Sciatic nerve (tissue), 2 donors: Measurements from ENCODE around the gene RTN1. TPM values are rescaled to one million over a fixed set of nuclear protein-coding genes. Genes with fewer than 3 reads are reported as not detected.

Experiments used
- ATAC-seq: fragments of 200-7000 bp; cut with Tn5 transposase; one replicate; pipeline ENCODE4 v1.9.1; 2020; ENCODE audit warnings: mild to moderate bottlenecking, moderate library complexity
- DNase-seq: peaks from one replicate; pipeline ENCODE4 v3.0.0-alpha.2; 2020; ENCODE audit warnings: low spot score
- intact Hi-C: fragments of 100-400 bp; cut with DNase I; formaldehyde crosslinking; loops from one replicate; pipeline ENCODE4 v1.14.2; 2022
- microRNA-seq: library from miRNA; unstranded; fragments of <30 nt; microRNA quantifications from one replicate; pipeline ENCODE4 v1.2.0, GENCODE V29; 2020
- total RNA-seq: library from RNA; stranded (reverse); fragmentation: NEBNext Ultra II Directional; extraction: Animal tissue kit (Norgen Biotek cat#: 25700); gene quantifications from one replicate; pipeline ENCODE4 v1.2.1, GENCODE V29; 2021
- donor health status: DM: no; HTN: no; CAD: no.
- donor health status: DM: no; HTN: no; CAD: no.

Gene RTN1
- total RNA-seq, 1 donor from 2014 or later: 5.4 TPM

DNA sequence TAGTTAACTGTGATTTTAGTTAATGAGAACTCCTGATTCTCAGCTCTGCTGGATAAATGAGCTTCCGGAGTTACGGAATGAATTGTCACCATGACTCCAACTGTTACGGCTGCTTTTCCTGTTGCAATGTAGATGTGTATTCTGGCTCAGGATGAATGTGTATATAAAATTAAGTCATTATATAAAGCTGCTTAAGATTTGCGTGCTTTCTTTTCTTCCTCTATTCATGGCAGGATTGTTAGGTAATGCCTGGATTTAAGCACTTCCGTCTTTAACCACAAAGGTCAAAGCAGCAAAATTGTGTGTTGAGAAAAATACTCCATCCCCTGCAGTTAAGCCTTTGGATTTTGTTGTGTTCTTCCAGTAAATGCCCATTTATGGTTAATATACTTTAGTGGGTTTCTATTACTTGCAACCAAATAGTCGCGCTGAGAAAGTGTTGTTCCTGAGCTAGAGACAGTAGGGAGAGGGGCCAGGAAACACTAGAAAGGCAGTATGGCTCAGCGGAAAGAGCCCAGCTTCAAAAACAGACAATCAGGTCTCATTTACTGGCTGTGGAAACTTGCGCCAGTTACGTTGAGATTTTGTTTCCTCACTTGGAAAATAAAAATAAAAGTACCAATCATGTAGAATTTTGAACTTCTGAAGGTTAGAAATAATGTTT is 284.6 kb downstream of the RTN1 start:
- ATAC-seq: no peak
- DNase-seq: no peak
- intact Hi-C loops: no loop called here

DNA sequence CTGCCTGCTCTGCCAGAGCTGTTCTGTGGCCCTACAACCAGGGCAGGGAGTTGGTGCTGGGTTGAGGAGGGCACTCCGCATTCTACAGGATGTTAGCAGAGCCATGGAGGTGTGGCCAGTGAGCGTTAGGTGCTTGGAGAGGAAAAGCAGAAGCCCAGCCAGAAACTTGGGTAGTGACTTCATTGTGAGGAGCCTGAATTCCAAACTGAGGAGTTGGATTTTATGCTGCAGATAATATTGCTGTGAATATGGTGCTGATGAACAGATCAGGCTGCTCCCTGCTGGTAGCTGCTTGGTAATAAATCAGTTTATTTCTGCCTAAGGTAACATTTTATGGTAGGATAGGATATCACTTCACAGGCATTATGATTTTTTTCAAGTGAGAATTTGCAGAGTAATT is 286.8 kb downstream of the RTN1 start:
- DNase-seq (no peak), ATAC-seq (peak; percentile 20)
- intact Hi-C loops: no loop called here

DNA sequence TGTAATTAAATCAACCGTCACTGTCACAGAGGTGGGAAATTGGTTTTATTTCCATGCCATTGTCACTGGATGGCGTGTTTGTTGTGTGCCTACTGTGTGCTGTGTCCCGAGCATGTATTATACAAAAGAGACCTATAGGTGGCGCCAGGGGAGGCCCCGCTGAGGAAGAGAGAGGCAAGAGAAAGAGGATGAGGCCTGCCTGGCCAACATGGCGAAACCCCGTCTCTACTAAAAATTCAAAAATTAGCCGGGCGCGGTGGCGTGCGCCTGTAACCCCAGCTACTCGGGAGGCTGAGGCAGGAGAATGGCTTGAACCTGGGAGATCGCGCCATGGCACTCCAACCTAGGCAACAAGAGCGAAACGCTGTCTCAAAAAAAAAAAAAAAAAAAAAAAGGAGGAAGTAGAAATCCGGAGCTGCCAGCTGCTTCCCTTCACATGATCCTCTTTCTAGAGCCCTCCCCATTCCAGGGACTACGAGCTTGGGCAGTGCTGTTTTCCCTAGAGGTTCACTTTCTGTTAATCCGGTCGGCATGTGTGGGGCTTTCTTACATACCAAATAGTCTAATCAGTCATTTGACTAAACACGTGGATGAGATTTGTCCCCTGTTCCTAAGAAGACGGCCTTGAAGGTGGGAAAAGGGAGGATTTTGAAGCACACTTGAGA is 287.6 kb downstream of the RTN1 start:
- DNase-seq (no peak), ATAC-seq (peak; percentile 71)
- intact Hi-C loops: no loop called here

DNA sequence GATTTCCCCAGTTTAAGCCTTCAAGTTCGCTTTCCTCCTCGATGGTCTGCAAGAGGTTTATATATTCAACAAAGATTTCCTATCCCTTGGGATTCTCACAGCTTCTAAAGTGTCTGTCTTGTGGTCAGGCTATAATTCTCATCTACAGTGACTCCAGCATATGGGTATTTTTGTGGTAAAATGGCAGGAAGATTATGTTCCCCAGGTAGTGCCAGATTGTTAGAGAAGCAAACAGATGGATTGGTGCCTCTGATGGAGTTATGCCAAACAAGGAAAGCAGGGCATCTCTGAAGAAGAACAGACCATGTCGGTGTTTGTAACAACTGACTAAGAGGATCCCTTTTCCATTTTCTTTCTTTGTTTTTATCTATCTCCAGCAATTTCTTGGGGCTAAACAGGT is 288.4 kb downstream of the RTN1 start:
- ATAC-seq: no peak
- intact Hi-C loops: no loop called here
- no peak for DNase-seq

DNA sequence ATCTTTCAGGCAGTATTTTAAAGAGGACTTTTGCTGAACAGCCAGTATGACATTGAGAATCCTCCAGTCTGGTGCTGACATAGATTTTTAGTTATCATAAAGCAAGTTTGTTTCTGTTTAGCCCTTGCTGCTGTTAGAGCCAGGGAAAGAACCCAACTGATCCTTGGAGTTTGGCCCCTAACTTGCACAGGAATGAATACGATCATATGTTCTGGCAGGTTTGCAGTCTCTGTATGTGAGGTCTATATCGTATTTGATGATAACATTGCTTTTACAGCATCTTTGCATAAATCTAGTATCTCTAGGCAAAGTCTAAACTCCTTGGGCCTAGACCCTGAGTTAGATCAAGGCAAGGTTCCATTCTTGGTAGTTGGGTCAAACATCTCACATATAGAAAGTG is 289.7 kb downstream of the RTN1 start:
- intact Hi-C loops: no loop called here
- no peak for DNase-seq
- no peak for ATAC-seq

DNA sequence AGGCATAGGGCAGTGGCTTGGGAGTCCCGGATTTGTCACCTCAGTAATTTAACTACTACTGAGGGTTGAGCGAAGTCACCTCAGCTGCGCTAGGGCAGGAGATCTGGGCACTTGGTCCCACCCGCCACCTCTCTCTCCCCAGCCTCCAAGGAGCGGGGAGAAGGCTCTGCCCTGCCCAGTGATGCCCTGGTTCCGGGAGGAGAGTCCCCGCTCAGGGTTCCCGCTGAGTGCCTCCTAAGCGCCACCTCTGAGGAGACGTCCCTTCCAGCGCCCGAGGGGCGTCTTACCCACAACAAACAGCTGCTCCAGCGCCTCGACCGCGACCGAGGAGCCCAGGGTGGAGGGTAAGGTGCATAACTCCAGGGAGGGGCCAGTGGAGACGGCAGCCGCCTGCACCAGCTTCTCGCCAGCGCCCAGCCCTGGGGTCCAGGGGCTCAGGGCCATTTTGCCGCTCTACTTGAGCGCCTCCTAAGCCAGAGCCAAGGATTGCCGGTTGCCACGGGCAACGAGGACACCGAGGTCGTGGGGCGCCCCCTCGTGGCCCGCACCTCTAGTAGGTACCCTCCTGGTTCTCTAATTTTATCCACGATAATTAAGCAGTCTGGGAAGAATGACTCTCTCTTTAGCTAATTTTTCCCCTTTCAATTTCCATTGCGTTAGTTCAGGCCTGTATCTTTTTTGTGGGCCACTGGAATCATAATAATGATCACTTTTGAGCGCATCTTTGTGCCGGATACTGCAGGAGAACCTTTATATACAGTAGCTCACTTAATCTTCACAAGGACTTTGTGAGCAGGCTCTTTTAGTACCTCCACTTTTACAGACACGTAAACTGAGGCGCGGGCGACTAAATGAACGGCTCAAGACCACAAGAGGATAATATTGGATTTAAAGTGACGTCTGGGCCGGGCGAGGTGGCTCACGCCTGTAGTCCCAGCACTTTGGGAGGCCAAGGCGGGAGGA is 294.0 kb downstream of the RTN1 start, which contains the start of gene CCDC175:
Gene CCDC175 (minus strand): TSS at position 481 of the 963 bp plus-strand sequence. CDS start 37 bp downstream, at position 444.
- ATAC-seq: peak; percentile 91
- peak; percentile 87 for DNase-seq
- intact Hi-C loops: no loop called here

DNA sequence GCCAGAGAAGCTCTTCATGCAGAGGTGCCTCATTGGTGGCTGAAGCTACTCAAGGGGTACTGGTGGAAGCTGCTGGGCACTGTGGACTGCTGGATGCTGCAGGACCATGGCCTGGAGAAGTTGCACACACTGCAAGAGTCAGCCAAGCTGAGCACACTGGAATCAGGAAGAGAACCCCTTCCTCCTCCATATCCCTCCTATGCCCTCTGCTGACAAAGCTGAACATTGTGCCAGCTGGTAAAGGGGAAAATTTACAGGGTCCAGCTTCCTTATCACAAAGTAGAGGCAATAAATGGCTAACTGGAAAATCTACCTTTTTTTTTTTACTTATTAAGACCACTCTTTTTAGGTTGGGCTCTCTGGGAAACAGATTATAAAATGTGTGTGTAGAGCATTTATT is 300.5 kb downstream of the RTN1 start:
- no peak for ATAC-seq
- intact Hi-C loops: no loop called here

DNA sequence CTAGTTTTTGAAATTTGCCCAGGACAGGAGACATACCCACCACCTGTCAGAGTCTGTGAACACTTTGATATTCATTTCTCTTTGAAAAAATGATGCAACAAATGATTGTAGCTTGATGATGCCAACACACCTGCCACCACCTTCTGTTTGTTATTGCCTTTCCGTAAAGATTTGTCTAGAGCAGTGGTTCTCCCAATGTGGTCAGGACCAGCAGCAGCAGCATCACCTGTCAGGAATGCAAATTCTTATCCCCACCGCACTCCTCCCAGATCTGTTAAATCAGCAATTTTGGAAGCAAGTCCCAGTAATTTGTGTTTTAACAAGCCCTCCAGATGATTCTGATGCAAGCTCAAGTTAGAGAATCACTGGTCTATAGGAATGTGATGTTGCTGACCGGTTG is 303.9 kb downstream of the RTN1 start:
- intact Hi-C loops: no loop called here
- DNase-seq: no peak
- no peak for ATAC-seq

More for the DNA sequence above, 300.5 kb downstream of the RTN1 start:
- DNase-seq: no peak

DNA sequence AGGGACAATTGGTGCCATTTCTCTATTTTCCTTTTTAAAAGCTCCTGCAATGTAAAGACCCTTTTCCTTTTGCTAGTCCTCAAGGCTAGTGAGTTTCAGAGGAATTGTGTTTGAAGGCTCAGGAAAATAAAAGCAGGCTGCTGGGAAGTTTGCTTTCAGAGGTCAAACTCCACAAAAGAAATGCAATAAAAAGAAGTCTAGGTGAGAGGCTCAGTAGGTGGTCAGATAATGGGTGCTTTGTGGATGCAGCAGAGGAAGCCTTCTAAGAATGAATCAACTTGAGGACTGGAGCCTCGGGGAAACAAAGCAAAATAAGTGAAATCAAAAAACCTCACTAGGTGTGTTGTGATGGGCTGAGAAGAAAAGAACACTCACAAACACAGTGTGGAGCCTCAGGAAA is 304.3 kb downstream of the RTN1 start:
- DNase-seq (no peak), ATAC-seq (no peak)
- intact Hi-C loops: no loop called here

DNA sequence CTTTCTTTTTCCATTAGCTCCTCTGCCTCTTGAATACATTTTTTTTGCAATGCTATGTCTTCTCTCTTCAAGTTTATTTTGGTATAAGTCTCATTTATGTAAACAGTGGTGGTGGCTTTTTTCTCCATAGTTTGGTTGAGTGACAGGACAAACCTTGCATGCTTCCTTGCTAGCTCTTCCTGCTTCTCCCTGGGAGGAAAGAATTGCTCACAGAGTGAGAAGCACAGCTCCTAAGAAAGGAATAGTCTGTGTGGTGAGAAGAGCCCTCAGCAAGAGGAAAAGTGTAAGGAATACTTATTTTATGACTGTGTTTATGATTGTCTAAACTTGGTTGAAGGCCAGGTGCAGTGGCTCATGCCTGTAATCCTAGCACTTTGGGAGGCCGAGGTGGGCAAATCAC is 305.5 kb downstream of the RTN1 start:
- ATAC-seq: no peak
- intact Hi-C loops: no loop called here
- DNase-seq: no peak

DNA sequence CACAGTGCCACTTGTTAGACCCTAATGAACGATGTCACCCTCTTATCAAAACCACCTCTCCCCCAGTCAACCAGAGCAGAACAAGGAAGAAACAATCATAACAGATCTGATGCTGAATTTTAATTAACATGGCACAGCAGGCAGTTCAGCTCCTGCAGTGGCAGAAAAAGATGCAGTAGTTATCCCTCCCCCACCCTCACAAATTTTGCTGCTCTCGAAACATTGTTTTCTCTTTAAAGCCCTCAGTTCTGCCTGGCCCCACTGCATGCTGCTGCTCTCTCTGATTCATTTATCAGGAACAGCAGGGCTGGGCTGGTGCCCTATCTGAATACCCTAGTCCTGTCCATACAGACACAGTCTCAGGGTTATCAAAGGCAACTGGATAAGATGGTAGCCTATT is 306.2 kb downstream of the RTN1 start:
- DNase-seq (no peak), ATAC-seq (no peak)
- intact Hi-C loops: no loop called here

DNA sequence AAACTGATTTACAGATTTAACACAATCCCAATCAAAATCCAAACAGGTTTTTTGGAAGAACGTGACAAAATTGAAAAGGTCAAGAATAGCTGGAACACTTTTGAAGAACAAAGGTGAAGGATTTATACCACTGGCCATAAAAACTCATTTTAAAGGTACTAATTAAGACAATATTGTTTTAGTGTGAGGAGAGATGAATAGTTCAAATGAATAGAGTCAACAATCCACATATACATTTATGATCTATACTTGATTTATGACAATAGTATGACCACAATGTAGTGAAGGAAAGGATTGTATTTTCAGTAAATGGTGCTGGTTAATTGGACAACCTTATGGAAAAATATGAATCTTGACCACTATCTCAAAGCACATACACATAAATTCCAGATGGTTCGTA is 323.3 kb downstream of the RTN1 start:
- intact Hi-C loops: no loop called here
- DNase-seq (no peak), ATAC-seq (no peak)

Small RNA genes within 50 kb of the gene (microRNA-seq; reads per million reads assigned to microRNA genes)
- gene MIR5586: 2.9 reads per million

Other genes with a start within 250 kb of the RTN1 start
- not detected for gene LRRC9, start 49.4 kb upstream of the RTN1 start, total RNA-seq
- 55.4 TPM for gene PCNX4, start 221.1 kb upstream of the RTN1 start, total RNA-seq